H9 (cell line): Measurements from ENCODE around the gene MOBP. TPM values are rescaled to one million over a fixed set of nuclear protein-coding genes. Genes with fewer than 3 reads are reported as not detected.

Experiments
- DNase-seq: peaks from one replicate; pipeline ENCODE4 v3.0.0-alpha.2; 2017
- H2AFZ ChIP-seq: one replicate; pipeline ENCODE4 v1.6.1; 2013; ENCODE audit warnings: mild to moderate bottlenecking, low read length, control low read depth, moderate library complexity
- H2AK5ac ChIP-seq: 2 replicates; pipeline ENCODE4 v1.6.1; 2013; ENCODE audit warnings: low read length, control low read depth, mixed read lengths; ENCODE audit not compliant: insufficient read length
- H2BK120ac ChIP-seq: one replicate; pipeline ENCODE4 v1.6.1; 2013; ENCODE audit warnings: low read depth, mild to moderate bottlenecking, low read length, control low read depth, inconsistent platforms; ENCODE audit not compliant: poor library complexity, severe bottlenecking
- H2BK12ac ChIP-seq: 2 replicates; pipeline ENCODE4 v1.6.1; 2013; ENCODE audit warnings: low read length, control low read depth, mixed read lengths, low read depth; ENCODE audit not compliant: insufficient read length
- H2BK15ac ChIP-seq: 2 replicates; pipeline ENCODE4 v1.6.1; 2013; ENCODE audit warnings: low read depth, low read length, control low read depth
- H2BK20ac ChIP-seq: one replicate; pipeline ENCODE4 v1.6.1; 2013; ENCODE audit warnings: low read depth, mild to moderate bottlenecking, low read length, control low read depth, inconsistent platforms; ENCODE audit not compliant: poor library complexity, severe bottlenecking
- H2BK5ac ChIP-seq: 2 replicates; pipeline ENCODE4 v1.6.1; 2013; ENCODE audit warnings: low read length, control low read depth, mixed read lengths; ENCODE audit not compliant: insufficient read length
- H3K14ac ChIP-seq: 2 replicates; pipeline ENCODE4 v1.6.1; 2013; ENCODE audit warnings: low read length, control low read depth; ENCODE audit not compliant: insufficient read depth
- H3K18ac ChIP-seq: 2 replicates; pipeline ENCODE4 v1.6.1; 2013; ENCODE audit warnings: low read depth, mild to moderate bottlenecking, mixed read lengths, low read length, control low read depth; ENCODE audit not compliant: insufficient read length
- H3K23ac ChIP-seq: 2 replicates; pipeline ENCODE4 v1.6.1; 2013; ENCODE audit warnings: low read length, control low read depth, mixed read lengths, low read depth; ENCODE audit not compliant: insufficient read length
- H3K23me2 ChIP-seq: 2 replicates; pipeline ENCODE4 v1.6.1; 2013; ENCODE audit warnings: low read depth, mild to moderate bottlenecking, mixed read lengths, low read length, control low read depth; ENCODE audit not compliant: insufficient read length, poor library complexity, severe bottlenecking
- H3K27ac ChIP-seq: 2 replicates; pipeline ENCODE4 v1.5.1; 2013; ENCODE audit warnings: low read length, control low read depth, mixed read lengths, low read depth; ENCODE audit not compliant: insufficient read length
- H3K27me3 ChIP-seq: 2 replicates; pipeline ENCODE4 v1.6.1; 2013; ENCODE audit warnings: low read length, control low read depth, inconsistent platforms; ENCODE audit not compliant: insufficient read depth
- H3K4ac ChIP-seq: 2 replicates; pipeline ENCODE4 v1.6.1; 2013; ENCODE audit warnings: low read depth, mild to moderate bottlenecking, control low read depth, inconsistent platforms, low read length, moderate library complexity
- H3K4me1 ChIP-seq: 2 replicates; pipeline ENCODE4 v1.6.1; 2013; ENCODE audit warnings: low read length, control low read depth, inconsistent platforms; ENCODE audit not compliant: insufficient read depth
- H3K4me2 ChIP-seq: 2 replicates; pipeline ENCODE4 v1.6.1; 2013; ENCODE audit warnings: low read length, control low read depth, mixed read lengths; ENCODE audit not compliant: insufficient read length, insufficient read depth
- H3K56ac ChIP-seq: 2 replicates; pipeline ENCODE4 v1.6.1; 2013; ENCODE audit warnings: low read depth, mild to moderate bottlenecking, mixed read lengths, low read length, control low read depth; ENCODE audit not compliant: insufficient read length
- H3K79me1 ChIP-seq: 2 replicates; pipeline ENCODE4 v1.6.1; 2013; ENCODE audit warnings: low read depth, mild to moderate bottlenecking, moderate library complexity, low read length, control low read depth, inconsistent platforms; ENCODE audit not compliant: insufficient read depth, poor library complexity, severe bottlenecking
- H3K79me2 ChIP-seq: 2 replicates; pipeline ENCODE4 v1.6.1; 2013; ENCODE audit warnings: low read length, control low read depth, inconsistent platforms; ENCODE audit not compliant: insufficient read depth
- H3K9ac ChIP-seq: 2 replicates; pipeline ENCODE4 v1.6.1; 2013; ENCODE audit warnings: low read length, control low read depth, mixed read lengths; ENCODE audit not compliant: insufficient read length; ENCODE audit errors: extremely low read depth
- H3K9me3 ChIP-seq: one replicate; pipeline ENCODE4 v1.6.1; 2013; ENCODE audit warnings: low read depth, low read length, inconsistent platforms; ENCODE audit not compliant: control insufficient read depth
- H3T11ph ChIP-seq: one replicate; pipeline ENCODE4 v1.6.1; 2013; ENCODE audit warnings: mild to moderate bottlenecking, low read length, control low read depth, inconsistent platforms
- H4K20me1 ChIP-seq: one replicate; pipeline ENCODE4 v1.6.1; 2013; ENCODE audit not compliant: control insufficient read depth, insufficient read length, insufficient read depth
- H4K5ac ChIP-seq: 2 replicates; pipeline ENCODE4 v1.6.1; 2013; ENCODE audit warnings: low read depth, mild to moderate bottlenecking, mixed read lengths, low read length, control low read depth; ENCODE audit not compliant: insufficient read length
- H4K8ac ChIP-seq: replicated peaks from 2 replicates; pipeline ENCODE4 v1.6.1; 2013; ENCODE audit warnings: low read length, control low read depth, mixed read lengths, low read depth; ENCODE audit not compliant: insufficient read length
- H4K91ac ChIP-seq: 2 replicates; pipeline ENCODE4 v1.6.1; 2013; ENCODE audit warnings: low read depth, mild to moderate bottlenecking, moderate library complexity, mixed read lengths, low read length, control low read depth; ENCODE audit not compliant: insufficient read length
- H3K27ac Mint-ChIP-seq, 3 experiments: 2 replicates in 2 of 3; 3 replicates in 1 of 3; pipeline ENCODE4 v1.8.0; 2020 to 2021; ENCODE audit warnings: mixed read lengths in 3 of 3, mild to moderate bottlenecking in 1 of 3, moderate library complexity in 1 of 3
- H3K27me3 Mint-ChIP-seq: 2 replicates; pipeline ENCODE4 v1.8.0; 2021; ENCODE audit warnings: low read depth, mild to moderate bottlenecking, moderate library complexity, mixed read lengths
- H3K36me3 Mint-ChIP-seq, 3 experiments: 2 replicates in 2 of 3; 3 replicates in 1 of 3; pipeline ENCODE4 v1.8.0; 2020 to 2021; ENCODE audit warnings: low read depth in 3 of 3, mixed read lengths in 3 of 3; ENCODE audit not compliant: insufficient read depth in 1 of 3
- H3K4me1 Mint-ChIP-seq, 2 experiments: 2 replicates each; pipeline ENCODE4 v1.8.0; 2020; ENCODE audit warnings: mixed read lengths in 2 of 2
- H3K4me3 Mint-ChIP-seq, 2 experiments: 2 replicates in 1 of 2; 3 replicates in 1 of 2; pipeline ENCODE4 v1.8.0; 2020 to 2021; ENCODE audit warnings: mild to moderate bottlenecking in 2 of 2, mixed read lengths in 2 of 2, moderate library complexity in 1 of 2
- H3K9me3 Mint-ChIP-seq, 2 experiments: 2 replicates in 1 of 2; 3 replicates in 1 of 2; pipeline ENCODE4 v1.8.0; 2020; ENCODE audit warnings: mild to moderate bottlenecking in 2 of 2, mixed read lengths in 2 of 2, moderate library complexity in 1 of 2
- WGBS: extraction: QIAGEN DNeasy Blood & Tissue Kit; methylation state at CpG from one replicate; pipeline ENCODE4 v1.1.7; 2013; ENCODE audit warnings: missing lambda C conversion rate, low lambda C conversion rate, mixed read lengths; ENCODE audit not compliant: insufficient read length; ENCODE audit errors: extremely low coverage; 5-methylcytosine and 5-hydroxymethylcytosine counted together
- total RNA-seq: library from RNA; stranded (reverse); gene quantifications from 2 replicates; pipeline ENCODE4 v1.2.1, GENCODE V29; 2021
- TF ChIP-seq, protein P1 (sequence below): fragments of 200-600 bp; sonication (generic); conservative IDR thresholded peaks from 3 replicates; pipeline ENCODE4 v1.8.0; 2021; ENCODE audit warnings: antibody characterized with exemption, mild to moderate bottlenecking

Gene MOBP
- total RNA-seq, 1 experiment from 2014 or later, result not detected

DNA sequence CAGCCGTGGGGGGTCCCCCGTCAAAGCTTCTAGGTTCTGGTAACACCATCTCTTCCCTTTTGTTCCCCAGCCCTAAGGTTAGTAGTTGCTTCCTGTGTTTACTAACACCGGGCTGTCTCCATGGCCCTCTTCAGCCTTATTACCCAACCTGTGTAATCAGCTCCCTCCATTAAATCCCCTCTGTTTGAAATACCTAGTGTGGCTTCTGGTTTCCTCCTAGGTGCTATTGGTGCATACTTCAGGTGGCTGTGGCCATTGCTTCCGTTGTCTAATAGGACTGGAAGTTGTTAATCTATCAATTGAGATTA lies 35.3 kb downstream of the MOBP start:
- Histone ChIP-seq H3K4me2 (no peak overlapping the region), H3K56ac (no peak overlapping the region), H3K4ac (no peak overlapping the region), H2AFZ (no peak overlapping the region), H4K8ac (no peak overlapping the region), H3K9ac (no peak overlapping the region), H3K79me1 (no peaks in the 10 kb centered on the region), H3K23ac (no peak overlapping the region), H3K18ac (no peak overlapping the region), H2BK12ac (no peak overlapping the region), H4K91ac (no peak overlapping the region), H2AK5ac (no peak overlapping the region), H4K5ac (no peak overlapping the region), H3K27me3 (peaks cover 13% of the 10 kb centered on the region), H2BK5ac (no peak overlapping the region), H2BK15ac (no peak overlapping the region), H3K14ac (no peak overlapping the region), H3K23me2 (no peaks in the 10 kb centered on the region), H3K27ac (no peak overlapping the region), H2BK20ac (no peak overlapping the region), H3K79me2 (no peaks in the 10 kb centered on the region), H3K4me1 (peaks cover 8% of the 10 kb centered on the region), H4K20me1 (no peaks in the 10 kb centered on the region), H3T11ph (no peak overlapping the region), H3K9me3 (no peaks in the 10 kb centered on the region), H2BK120ac (no peak overlapping the region)
- no CpG with 5 or more reads among the region's 4 CpGs for WGBS
- TF ChIP-seq, protein P1, sequence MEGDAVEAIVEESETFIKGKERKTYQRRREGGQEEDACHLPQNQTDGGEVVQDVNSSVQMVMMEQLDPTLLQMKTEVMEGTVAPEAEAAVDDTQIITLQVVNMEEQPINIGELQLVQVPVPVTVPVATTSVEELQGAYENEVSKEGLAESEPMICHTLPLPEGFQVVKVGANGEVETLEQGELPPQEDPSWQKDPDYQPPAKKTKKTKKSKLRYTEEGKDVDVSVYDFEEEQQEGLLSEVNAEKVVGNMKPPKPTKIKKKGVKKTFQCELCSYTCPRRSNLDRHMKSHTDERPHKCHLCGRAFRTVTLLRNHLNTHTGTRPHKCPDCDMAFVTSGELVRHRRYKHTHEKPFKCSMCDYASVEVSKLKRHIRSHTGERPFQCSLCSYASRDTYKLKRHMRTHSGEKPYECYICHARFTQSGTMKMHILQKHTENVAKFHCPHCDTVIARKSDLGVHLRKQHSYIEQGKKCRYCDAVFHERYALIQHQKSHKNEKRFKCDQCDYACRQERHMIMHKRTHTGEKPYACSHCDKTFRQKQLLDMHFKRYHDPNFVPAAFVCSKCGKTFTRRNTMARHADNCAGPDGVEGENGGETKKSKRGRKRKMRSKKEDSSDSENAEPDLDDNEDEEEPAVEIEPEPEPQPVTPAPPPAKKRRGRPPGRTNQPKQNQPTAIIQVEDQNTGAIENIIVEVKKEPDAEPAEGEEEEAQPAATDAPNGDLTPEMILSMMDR, result no peak
- H3K4me3 Mint-ChIP-seq, result no peak overlapping the region
- DNase-seq, result no peak
- H3K9me3 Mint-ChIP-seq, result no peaks in the 10 kb centered on the region; a peak in 1 of 5 replicates
- peaks cover 4 to 5% of the 10 kb centered on the region in 2 experiments for H3K4me1 Mint-ChIP-seq
- H3K36me3 Mint-ChIP-seq, result no peaks in the 10 kb centered on the region; a peak in 1 of 7 replicates
- no peak overlapping the region for H3K27ac Mint-ChIP-seq
- peaks cover 18% of the 10 kb centered on the region for H3K27me3 Mint-ChIP-seq
